Measurements from ENCODE around the gene SLC6A7.

Gene SLC6A7

DNA sequence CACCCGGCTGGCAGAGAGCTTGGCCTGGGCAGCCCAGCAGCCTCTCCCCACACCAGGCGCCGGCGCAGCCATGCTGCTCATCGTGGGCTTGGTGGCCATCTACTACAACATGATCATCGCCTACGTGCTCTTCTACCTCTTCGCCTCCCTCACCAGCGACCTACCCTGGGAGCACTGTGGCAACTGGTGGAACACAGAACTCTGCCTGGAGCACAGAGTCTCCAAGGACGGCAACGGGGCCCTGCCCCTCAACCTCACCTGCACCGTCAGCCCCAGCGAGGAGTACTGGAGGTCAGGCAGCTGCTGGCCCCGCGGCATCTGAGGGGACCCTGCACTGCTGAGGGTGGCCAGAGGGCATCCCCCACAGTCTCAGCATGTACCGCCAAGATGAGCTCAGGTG, 7.1 kb downstream of the SLC6A7 start:
- 95% methylated on average over 16 of the region's 16 CpGs for WGBS

DNA sequence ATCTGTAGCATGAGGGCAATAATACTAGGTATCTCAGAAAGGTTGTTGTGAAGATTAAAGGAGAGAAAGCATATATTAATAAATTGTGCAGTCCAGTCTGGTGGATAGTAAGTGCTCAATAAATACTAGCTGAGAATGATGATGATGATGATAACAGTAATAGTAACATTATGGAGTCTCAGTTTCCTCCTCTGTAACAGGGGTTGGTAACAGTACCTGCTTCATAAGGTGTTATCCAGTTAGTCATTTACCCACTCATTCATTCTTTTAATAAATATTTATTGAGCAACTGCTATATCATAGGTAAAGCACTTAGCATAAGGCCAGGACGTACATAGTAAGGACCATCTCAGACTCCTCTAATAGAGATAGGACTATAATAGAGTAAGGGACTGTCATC, 7.6 kb downstream of the SLC6A7 start:
- H3K4me1 ChIP-seq (ENCODE audit: insufficient read depth, low read length) = no peaks in the 10 kb centered on the region
- H3K27me3 ChIP-seq (ENCODE audit: insufficient read depth, low read length) = peaks cover 19% of the 10 kb centered on the region
- no CpG with 5 or more reads among the region's 1 CpG for WGBS
- no peaks in the 10 kb centered on the region for H3K9me3 ChIP-seq (ENCODE audit: insufficient read depth, low read depth, low read length)
- no peak overlapping the region for H3K4me3 ChIP-seq (ENCODE audit: low read length)
- H3K9ac ChIP-seq (ENCODE audit: low read depth, low read length) = no peak overlapping the region
- H3K36me3 ChIP-seq (ENCODE audit: insufficient read depth, low read length) = no peaks in the 10 kb centered on the region
- H3K27ac ChIP-seq (ENCODE audit: low read depth, low read length) = no peak overlapping the region

More for the DNA sequence above, 7.1 kb downstream of the SLC6A7 start:
- H3K4me3 ChIP-seq (ENCODE audit: low read length) = no peak overlapping the region
- no peaks in the 10 kb centered on the region for H3K36me3 ChIP-seq (ENCODE audit: insufficient read depth, low read length)
- no peaks in the 10 kb centered on the region for H3K9me3 ChIP-seq (ENCODE audit: insufficient read depth, low read depth, low read length)
- H3K4me1 ChIP-seq (ENCODE audit: insufficient read depth, low read length) = no peaks in the 10 kb centered on the region
- H3K27me3 ChIP-seq (ENCODE audit: insufficient read depth, low read length) = peaks cover 24% of the 10 kb centered on the region
- no peak overlapping the region for H3K27ac ChIP-seq (ENCODE audit: low read depth, low read length)
- no peak overlapping the region for H3K9ac ChIP-seq (ENCODE audit: low read depth, low read length)

DNA sequence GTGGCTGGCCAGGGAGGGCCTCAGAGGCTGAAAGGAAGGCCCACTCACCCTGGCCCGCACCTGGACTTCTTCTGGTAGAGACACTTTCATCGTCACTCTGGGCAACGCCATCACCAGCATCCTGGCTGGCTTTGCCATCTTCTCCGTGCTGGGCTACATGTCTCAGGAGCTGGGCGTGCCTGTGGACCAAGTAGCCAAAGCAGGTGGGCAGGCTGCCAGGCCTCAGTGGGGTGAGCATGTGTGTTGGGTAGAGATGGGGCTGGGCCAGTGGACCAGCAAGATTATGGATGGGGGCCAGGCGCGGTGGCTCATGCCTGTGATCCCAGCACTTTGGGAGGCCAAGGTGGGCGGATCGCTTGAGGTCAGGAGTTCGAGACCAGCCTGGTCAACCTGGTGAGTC, 12.6 kb downstream of the SLC6A7 start:
- Histone ChIP-seq H3K27me3 (ENCODE audit: insufficient read depth, low read length) (peaks cover 10% of the 10 kb centered on the region), H3K9ac (ENCODE audit: low read depth, low read length) (no peak overlapping the region), H3K9me3 (ENCODE audit: insufficient read depth, low read depth, low read length) (no peaks in the 10 kb centered on the region), H3K4me3 (ENCODE audit: low read length) (no peak overlapping the region), H3K4me1 (ENCODE audit: insufficient read depth, low read length) (no peaks in the 10 kb centered on the region; the same call in 1 of the 2 replicates), H3K27ac (ENCODE audit: low read depth, low read length) (no peak overlapping the region), H3K36me3 (ENCODE audit: insufficient read depth, low read length) (no peaks in the 10 kb centered on the region)
- 95% methylated on average over 10 of the region's 10 CpGs for WGBS

DNA sequence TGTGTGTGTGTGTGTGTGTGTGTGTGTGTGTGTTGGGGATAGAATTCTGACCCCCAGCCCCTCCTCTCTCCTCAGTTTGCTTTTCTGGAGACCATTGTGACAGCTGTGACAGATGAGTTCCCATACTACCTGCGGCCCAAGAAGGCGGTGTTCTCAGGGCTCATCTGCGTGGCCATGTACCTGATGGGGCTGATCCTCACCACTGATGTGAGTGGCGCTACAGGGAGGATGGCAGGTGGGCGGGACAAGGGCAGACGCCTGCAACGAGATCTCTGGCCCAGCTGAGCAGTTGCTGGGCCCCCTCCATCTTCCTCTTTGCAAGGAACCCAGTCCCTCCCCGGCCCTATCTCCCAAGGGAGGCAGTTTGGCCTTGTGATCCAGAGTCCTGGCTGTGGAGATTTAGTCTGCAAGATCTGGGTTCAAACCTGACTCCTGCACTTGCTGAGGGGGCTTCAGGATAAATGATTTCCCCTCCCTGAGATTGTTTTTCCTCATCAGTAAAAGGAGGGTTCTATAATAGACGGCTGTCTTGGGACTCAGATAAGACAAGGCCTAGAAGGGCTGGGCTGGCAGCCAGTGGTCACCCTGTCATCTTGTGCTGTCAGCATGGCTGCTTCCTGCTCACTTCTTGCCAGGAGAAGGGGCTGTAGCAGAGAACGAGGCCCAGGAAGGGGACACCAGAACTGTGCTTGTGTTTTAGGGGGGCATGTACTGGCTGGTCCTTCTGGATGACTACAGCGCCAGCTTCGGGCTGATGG, 14.1 kb downstream of the SLC6A7 start:
- 86% methylated on average over 12 of the region's 12 CpGs for WGBS
- Histone ChIP-seq H3K4me3 (ENCODE audit: low read length) (no peak overlapping the region), H3K36me3 (ENCODE audit: insufficient read depth, low read length) (no peaks in the 10 kb centered on the region), H3K9ac (ENCODE audit: low read depth, low read length) (no peak overlapping the region), H3K27ac (ENCODE audit: low read depth, low read length) (no peak overlapping the region), H3K4me1 (ENCODE audit: insufficient read depth, low read length) (peaks cover 4% of the 10 kb centered on the region), H3K27me3 (ENCODE audit: insufficient read depth, low read length) (peaks cover 9% of the 10 kb centered on the region), H3K9me3 (ENCODE audit: insufficient read depth, low read depth, low read length) (no peaks in the 10 kb centered on the region)

DNA sequence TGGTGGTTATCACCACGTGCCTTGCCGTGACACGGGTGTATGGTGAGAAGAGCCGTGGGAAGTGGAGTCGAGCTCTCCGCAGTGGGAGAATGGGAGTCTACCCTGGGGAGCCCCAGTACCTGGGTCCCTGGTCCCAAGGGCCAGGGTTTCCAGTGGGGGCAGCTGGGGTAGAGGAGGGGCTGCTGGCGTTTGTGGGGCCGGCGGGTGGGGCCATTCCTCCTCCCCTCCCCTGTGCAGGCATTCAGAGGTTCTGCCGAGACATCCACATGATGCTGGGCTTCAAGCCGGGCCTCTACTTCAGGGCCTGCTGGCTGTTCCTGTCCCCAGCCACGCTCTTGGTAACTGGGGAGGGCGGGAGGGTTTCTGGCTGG, 14.7 kb downstream of the SLC6A7 start:
- Histone ChIP-seq H3K9ac (ENCODE audit: low read depth, low read length) (no peak overlapping the region), H3K27ac (ENCODE audit: low read depth, low read length) (no peak overlapping the region), H3K4me3 (ENCODE audit: low read length) (no peak overlapping the region), H3K4me1 (ENCODE audit: insufficient read depth, low read length) (peaks cover 7% of the 10 kb centered on the region), H3K27me3 (ENCODE audit: insufficient read depth, low read length) (peaks cover 4% of the 10 kb centered on the region), H3K9me3 (ENCODE audit: insufficient read depth, low read depth, low read length) (no peaks in the 10 kb centered on the region), H3K36me3 (ENCODE audit: insufficient read depth, low read length) (no peaks in the 10 kb centered on the region)
- WGBS = 91% methylated on average over 13 of the region's 13 CpGs

DNA sequence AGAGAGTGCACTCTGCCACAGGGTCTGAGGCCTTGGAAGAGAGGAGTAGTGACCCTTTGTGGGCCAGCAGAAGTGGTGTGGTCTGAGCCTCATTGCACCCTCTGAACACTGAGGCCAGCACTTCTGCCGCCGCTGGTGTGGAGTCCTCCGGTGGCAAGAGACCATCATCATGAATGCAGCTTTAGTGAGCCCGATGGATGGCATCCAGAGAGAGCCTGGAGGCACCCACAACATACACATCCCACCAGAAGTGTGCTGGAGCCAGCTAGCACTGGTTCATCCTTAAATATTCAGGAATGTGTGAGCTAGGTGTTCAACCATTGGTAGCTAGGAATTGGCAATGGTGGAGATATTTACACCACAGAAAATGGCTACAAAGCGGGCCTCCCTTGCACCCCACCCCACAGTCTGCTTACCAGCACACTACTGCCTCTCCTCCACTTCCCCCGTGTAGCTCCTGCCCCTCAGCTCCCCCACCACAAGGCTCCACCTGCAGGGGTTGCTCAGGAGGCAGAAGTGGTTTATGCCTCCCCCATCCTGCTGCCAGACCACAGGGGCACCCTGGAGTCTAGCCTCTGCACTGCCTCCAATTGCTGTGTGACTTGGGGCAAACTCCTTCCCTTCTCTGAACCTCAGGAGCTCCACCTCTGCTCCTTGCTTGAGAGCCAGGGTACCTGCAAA, 16.4 kb downstream of the SLC6A7 start:
- H3K9ac ChIP-seq (ENCODE audit: low read depth, low read length) = no peak overlapping the region
- H3K4me3 ChIP-seq (ENCODE audit: low read length) = no peak overlapping the region
- no peaks in the 10 kb centered on the region for H3K9me3 ChIP-seq (ENCODE audit: insufficient read depth, low read depth, low read length)
- H3K27me3 ChIP-seq (ENCODE audit: insufficient read depth, low read length) = no peaks in the 10 kb centered on the region; the same call in 1 of the 2 replicates
- H3K4me1 ChIP-seq (ENCODE audit: insufficient read depth, low read length) = peaks cover 15% of the 10 kb centered on the region
- H3K36me3 ChIP-seq (ENCODE audit: insufficient read depth, low read length) = no peaks in the 10 kb centered on the region
- H3K27ac ChIP-seq (ENCODE audit: low read depth, low read length) = no peak overlapping the region
- WGBS = 83% methylated on average over 6 of the region's 6 CpGs

DNA sequence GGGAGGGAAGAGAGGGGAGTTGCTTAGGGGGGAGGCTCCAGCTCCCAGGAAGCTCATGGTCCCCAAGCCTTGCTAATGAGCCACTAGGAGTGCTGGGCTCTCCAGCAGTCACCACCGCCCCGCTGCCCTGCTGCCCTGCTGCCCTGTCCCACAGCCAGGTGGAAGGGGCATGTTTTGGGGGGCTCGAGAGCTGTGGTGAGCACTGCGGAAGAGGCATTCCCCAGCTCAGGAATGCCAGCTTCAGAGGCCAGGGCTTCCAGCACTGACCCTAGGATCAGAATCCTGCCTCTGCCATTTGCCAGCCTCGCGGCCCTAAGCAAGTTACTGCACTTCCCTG, 16.9 kb downstream of the SLC6A7 start:
- H3K4me3 ChIP-seq (ENCODE audit: low read length) = no peak overlapping the region
- no peak overlapping the region for H3K27ac ChIP-seq (ENCODE audit: low read depth, low read length)
- WGBS = 84% methylated on average over 6 of the region's 6 CpGs
- H3K27me3 ChIP-seq (ENCODE audit: insufficient read depth, low read length) = no peaks in the 10 kb centered on the region; the same call in 1 of the 2 replicates
- H3K4me1 ChIP-seq (ENCODE audit: insufficient read depth, low read length) = peaks cover 20% of the 10 kb centered on the region
- no peaks in the 10 kb centered on the region for H3K36me3 ChIP-seq (ENCODE audit: insufficient read depth, low read length)
- H3K9ac ChIP-seq (ENCODE audit: low read depth, low read length) = no peak overlapping the region
- no peaks in the 10 kb centered on the region for H3K9me3 ChIP-seq (ENCODE audit: insufficient read depth, low read depth, low read length)

DNA sequence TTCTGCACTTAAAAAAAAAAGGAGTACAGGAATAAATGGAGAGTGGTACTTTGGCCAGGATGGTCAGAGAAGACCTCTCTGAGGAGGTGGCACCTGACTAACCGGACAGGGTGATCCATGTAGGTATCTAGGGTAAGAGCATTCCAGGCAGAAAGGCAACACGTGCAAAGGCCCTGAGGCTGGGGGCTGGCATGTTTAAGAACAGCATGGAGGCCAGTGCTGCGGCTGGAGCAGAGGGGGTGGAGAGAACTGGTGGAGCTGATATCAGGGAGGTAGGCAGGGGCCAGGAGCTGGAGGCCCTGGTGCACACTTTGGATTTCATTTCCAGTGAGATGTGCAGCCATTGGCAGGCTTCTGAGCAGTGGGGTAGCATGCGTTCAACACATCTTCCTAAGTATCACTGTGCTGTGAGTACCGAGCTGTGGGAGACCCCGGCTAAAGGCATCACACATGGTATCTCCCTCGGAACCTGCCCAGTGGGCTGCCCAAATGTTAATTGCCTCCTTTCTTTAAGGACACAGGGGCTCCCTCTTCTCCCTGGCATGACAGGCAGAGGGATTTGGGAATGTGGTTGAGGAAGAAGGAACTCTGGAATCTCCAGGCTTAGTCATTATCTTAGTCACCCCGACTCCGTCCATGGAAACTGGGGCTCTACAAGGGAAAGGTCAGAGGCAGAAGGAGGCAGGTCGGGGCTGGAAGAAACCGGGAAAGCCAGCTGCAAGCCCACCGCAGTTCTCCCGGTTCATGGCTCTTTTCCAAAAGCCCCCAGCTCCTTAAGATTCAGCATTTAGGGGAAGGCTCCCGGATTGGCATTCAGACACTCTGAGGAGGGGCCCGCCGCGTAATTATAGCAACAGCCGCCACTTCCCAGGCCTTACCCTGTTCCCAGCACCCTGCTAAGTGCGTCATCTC, 18.6 kb downstream of the SLC6A7 start:
- 73% methylated on average over 19 of the region's 19 CpGs for WGBS
- no peaks in the 10 kb centered on the region for H3K27me3 ChIP-seq (ENCODE audit: insufficient read depth, low read length)
- no peak overlapping the region for H3K27ac ChIP-seq (ENCODE audit: low read depth, low read length)
- H3K36me3 ChIP-seq (ENCODE audit: insufficient read depth, low read length) = no peaks in the 10 kb centered on the region
- no peaks in the 10 kb centered on the region for H3K9me3 ChIP-seq (ENCODE audit: insufficient read depth, low read depth, low read length)
- H3K4me1 ChIP-seq (ENCODE audit: insufficient read depth, low read length) = peaks cover 25% of the 10 kb centered on the region
- no peak overlapping the region for H3K9ac ChIP-seq (ENCODE audit: low read depth, low read length)
- no peak overlapping the region for H3K4me3 ChIP-seq (ENCODE audit: low read length)

DNA sequence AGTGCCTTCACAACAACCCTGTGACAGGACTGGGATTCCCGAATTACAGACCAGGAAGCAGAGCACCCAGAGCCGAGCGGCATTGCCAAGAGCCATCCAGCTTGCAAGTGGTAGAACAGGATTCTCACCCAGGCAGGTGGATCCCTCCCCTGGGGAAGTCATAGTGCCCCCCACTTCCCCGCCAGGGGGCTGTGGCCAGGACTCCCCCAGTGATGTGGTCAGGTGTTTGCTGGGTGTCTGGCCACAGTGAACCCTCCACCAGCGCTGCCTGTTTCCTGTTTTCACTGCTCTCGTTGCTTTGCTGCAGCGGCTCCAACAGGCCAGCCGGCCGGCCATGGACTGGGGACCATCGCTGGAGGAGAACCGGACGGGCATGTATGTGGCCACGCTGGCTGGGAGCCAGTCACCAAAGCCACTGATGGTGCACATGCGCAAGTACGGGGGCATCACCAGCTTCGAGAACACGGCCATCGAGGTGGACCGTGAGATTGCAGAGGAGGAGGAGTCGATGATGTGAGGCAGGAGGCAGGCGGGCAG, 19.3 kb downstream of the SLC6A7 start:
- Histone ChIP-seq H3K36me3 (ENCODE audit: insufficient read depth, low read length) (no peaks in the 10 kb centered on the region), H3K9me3 (ENCODE audit: insufficient read depth, low read depth, low read length) (no peaks in the 10 kb centered on the region), H3K4me3 (ENCODE audit: low read length) (no peak overlapping the region), H3K4me1 (ENCODE audit: insufficient read depth, low read length) (peaks cover 25% of the 10 kb centered on the region), H3K9ac (ENCODE audit: low read depth, low read length) (no peak overlapping the region), H3K27me3 (ENCODE audit: insufficient read depth, low read length) (no peaks in the 10 kb centered on the region), H3K27ac (ENCODE audit: low read depth, low read length) (no peak overlapping the region)
- 90% methylated on average over 21 of the region's 21 CpGs for WGBS

DNA sequence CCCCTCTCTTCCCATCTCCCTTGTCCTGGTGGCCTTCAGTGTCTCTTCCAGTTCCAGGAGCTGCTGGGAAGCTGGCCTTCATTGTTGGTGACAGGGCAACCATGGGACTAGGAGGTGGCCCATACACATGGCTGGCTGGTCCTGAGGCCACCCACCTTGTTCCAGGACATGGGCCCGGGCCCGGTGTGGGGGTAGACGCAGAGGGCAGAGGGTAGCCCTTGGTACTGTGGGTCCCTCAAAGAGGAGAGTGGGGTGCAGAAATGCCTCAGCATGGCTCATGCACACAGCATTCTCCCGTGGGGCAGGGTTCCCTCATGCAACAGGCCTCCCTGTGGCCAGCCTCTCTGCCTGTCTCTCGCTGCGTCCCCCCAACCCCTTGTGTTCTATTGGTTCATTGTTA, 20.8 kb downstream of the SLC6A7 start:
- H3K27me3 ChIP-seq (ENCODE audit: insufficient read depth, low read length) = no peaks in the 10 kb centered on the region
- H3K4me1 ChIP-seq (ENCODE audit: insufficient read depth, low read length) = peaks cover 25% of the 10 kb centered on the region
- no peak overlapping the region for H3K9ac ChIP-seq (ENCODE audit: low read depth, low read length)
- H3K27ac ChIP-seq (ENCODE audit: low read depth, low read length) = no peak overlapping the region
- no peaks in the 10 kb centered on the region for H3K36me3 ChIP-seq (ENCODE audit: insufficient read depth, low read length)
- no peak overlapping the region for H3K4me3 ChIP-seq (ENCODE audit: low read length)
- 71% methylated on average over 6 of the region's 6 CpGs for WGBS
- no peaks in the 10 kb centered on the region for H3K9me3 ChIP-seq (ENCODE audit: insufficient read depth, low read depth, low read length)
